Gastroesophageal sphincter (tissue), 3 donors: ENCODE data around the gene TNIP1.

ENCODE experiments used
- CTCF ChIP-seq, 4 experiments: fragments of 200-600 bp in 2 of 4; fragments of 450-650 bp in 2 of 4; sonication (generic) in 1 of 4; IDR thresholded peaks; one replicate each; pipeline ENCODE4 v1.5.1; 2017 to 2019; ENCODE audit warnings: antibody characterized with exemption in 4 of 4, mild to moderate bottlenecking in 2 of 4, moderate library complexity in 2 of 4
- POLR2A ChIP-seq, 2 donors: fragments of 450-650 bp; IDR thresholded peaks; one replicate each; pipeline ENCODE4 v1.6.1; 2017; ENCODE audit warnings: antibody characterized with exemption in 2 of 2, mild to moderate bottlenecking in 2 of 2, moderate library complexity in 1 of 2

- TF ChIP-seq CTCF (IDR thresholded peaks at IDR 0.05) (no peak), POLR2A (IDR thresholded peaks at IDR 0.05) (no peak)
Observed at GRCh38 chr5:151019331-151019730, 61.5 kb downstream of the TNIP1 start.
